HepG2 (cell line): Measurements from ENCODE around the gene PHTF2. TPM values are rescaled to one million over a fixed set of nuclear protein-coding genes. Genes with fewer than 3 reads are reported as not detected.

Source experiments
- ATAC-seq: fragments of 200-7000 bp; cut with Tn5 transposase; 3 replicates; pipeline ENCODE4 v1.9.1; 2020; ENCODE audit warnings: mild to moderate bottlenecking, moderate library complexity
- BruUV-seq: library from RNA; stranded (reverse); fragments of 400-500 nt; replicated peaks from 2 replicates; lab custom pipeline; 2021; lab: Mats Ljungman, UMichigan
- CTCF ChIA-PET: fragments of 300-600 bp; formaldehyde crosslinking; extraction: SDS; loops from one replicate; lab custom pipeline; 2021; ENCODE audit warnings: low total read pairs, inconsistent platforms, low intra/inter-chr PET ratio; lab: Yijun Ruan, JAX
- POLR2A ChIA-PET: fragments of 350-600 bp; sonication (Branson Sonifier 250); formaldehyde crosslinking; loops from one replicate; lab custom pipeline; 2020; ENCODE audit warnings: antibody characterized with exemption, inconsistent platforms; lab: Yijun Ruan, JAX
- DNase-seq: peaks from one replicate; pipeline ENCODE4 v3.0.0-alpha.2; 2015; ENCODE audit warnings: low spot score
- FAIRE-seq: peaks from 3 replicates; lab custom pipeline; 2011; peaks lifted over from hg19 to GRCh38; lab: Jason Lieb, UNC
- H2AFZ ChIP-seq: one replicate; pipeline ENCODE4 v1.6.1; 2011; ENCODE audit warnings: low read length, inconsistent platforms
- H3K27ac ChIP-seq: fragments of 300-600 bp; 3 replicates; pipeline ENCODE4 v1.8.0; 2011; ENCODE audit warnings: mixed run types, mild to moderate bottlenecking, mixed read lengths, low read length, inconsistent platforms; ENCODE audit not compliant: insufficient read depth; ENCODE audit errors: extremely low read length
- H3K27me3 ChIP-seq, 2 experiments: fragments of 200-600 bp in 1 of 2; 2 replicates in 1 of 2; 3 replicates in 1 of 2; pipeline versions ENCODE4 v1.6.0 to v1.8.0; 2011; ENCODE audit warnings: low read length in 2 of 2, mild to moderate bottlenecking in 2 of 2, moderate library complexity in 2 of 2, inconsistent platforms in 1 of 2; ENCODE audit not compliant: insufficient read depth in 2 of 2, control insufficient read depth in 1 of 2
- H3K36me3 ChIP-seq, 2 experiments: fragments of 200-600 bp in 1 of 2; replicated peaks in 1 of 2; 2 replicates in 1 of 2; 3 replicates in 1 of 2; pipeline versions ENCODE4 v1.5.1 to v1.8.0; 2011; ENCODE audit warnings: low read length in 2 of 2, inconsistent platforms in 1 of 2; ENCODE audit not compliant: insufficient read depth in 2 of 2, control insufficient read depth in 1 of 2
- H3K4me1 ChIP-seq: 2 replicates; pipeline ENCODE4 v1.5.1; 2012; ENCODE audit warnings: low read length, inconsistent platforms; ENCODE audit not compliant: insufficient read depth
- H3K4me2 ChIP-seq: 2 replicates; pipeline ENCODE4 v1.6.0; 2011; ENCODE audit warnings: low read depth, low read length, inconsistent platforms
- H3K4me3 ChIP-seq, 3 experiments: fragments of 200-600 bp in 1 of 3; sonication (generic), shearing (Covaris generic) in 1 of 3; replicated peaks in 1 of 3; 2 replicates each; pipeline ENCODE4 v1.5.1; 2011 to 2016; ENCODE audit warnings: low read length in 3 of 3, inconsistent platforms in 2 of 3, low read depth in 2 of 3, mild to moderate bottlenecking in 2 of 3, control low read depth in 1 of 3, mixed read lengths in 1 of 3; ENCODE audit not compliant: insufficient read depth in 1 of 3
- H3K79me2 ChIP-seq: one replicate; pipeline ENCODE4 v1.6.1; 2011; ENCODE audit warnings: low read length, inconsistent platforms; ENCODE audit not compliant: insufficient read depth
- H3K9ac ChIP-seq: 2 replicates; pipeline ENCODE4 v1.6.0; 2011; ENCODE audit warnings: mild to moderate bottlenecking, low read depth, low read length, inconsistent platforms; ENCODE audit not compliant: insufficient read depth
- H3K9me3 ChIP-seq: 2 replicates; pipeline ENCODE4 v1.5.1; 2012; ENCODE audit warnings: mild to moderate bottlenecking, low read length
- H4K20me1 ChIP-seq: 2 replicates; pipeline ENCODE4 v1.6.0; 2011; ENCODE audit warnings: inconsistent platforms, mild to moderate bottlenecking, low read length, moderate library complexity; ENCODE audit not compliant: insufficient read depth
- ATF4 ChIP-seq, 2 experiments: fragments of 450-650 bp in 1 of 2; sonication (generic) in 1 of 2; formaldehyde crosslinking; IDR thresholded peaks; 2 replicates each; pipeline versions ENCODE4 v1.5.0 to v1.8.0; 2020 to 2022; ENCODE audit warnings: mild to moderate bottlenecking in 1 of 2, missing genetic modification reagents in 1 of 2
- CERS6 ChIP-seq: sonication (generic); formaldehyde crosslinking; IDR thresholded peaks from 2 replicates; pipeline ENCODE4 v1.5.0; 2020; ENCODE audit warnings: missing genetic modification reagents
- HHEX ChIP-seq: IDR thresholded peaks from 2 replicates; pipeline ENCODE4 v1.6.1; 2016; ENCODE audit warnings: control low read depth
- YEATS4 ChIP-seq: sonication (generic); formaldehyde crosslinking; IDR thresholded peaks from 2 replicates; pipeline ENCODE4 v1.4.0; 2020; ENCODE audit warnings: missing genetic modification reagents, borderline replicate concordance
- ZNF7 ChIP-seq: IDR thresholded peaks from 2 replicates; pipeline ENCODE4 v1.6.1; 2016; ENCODE audit warnings: missing biosample characterization, missing genetic modification reagents
- ZNF720 ChIP-seq: sonication (generic); formaldehyde crosslinking; IDR thresholded peaks from 2 replicates; pipeline ENCODE4 v1.4.0; 2020; ENCODE audit warnings: missing genetic modification reagents
- ZNF772 ChIP-seq: sonication (generic); formaldehyde crosslinking; IDR thresholded peaks from 2 replicates; pipeline ENCODE4 v1.5.0; 2020; ENCODE audit warnings: mild to moderate bottlenecking, missing genetic modification reagents
- WGBS: methylation state at CpG from one replicate; pipeline ENCODE4 v1.1.6; 2017; ENCODE audit warnings: low lambda C conversion rate; 5-methylcytosine and 5-hydroxymethylcytosine counted together
- in situ Hi-C: cut with HindIII; loops from 2 replicates; pipeline ENCODE4 v1.10.0; 2017; ENCODE audit warnings: low pct_unique_long_range_greater_than_20kb; ENCODE audit not compliant: extremely low pct_ligation_motif_present
- intact Hi-C: fragments of 100-400 bp; cut with micrococcal nuclease; formaldehyde crosslinking; loops from one replicate; pipeline ENCODE4 v1.10.0; 2022; ENCODE audit not compliant: unreplicated experiment
- polyA plus RNA-seq, 8 experiments: library from polyadenylated mRNA; depleted of rRNA in 3 of 8; stranded (reverse) in 7 of 8; unstranded in 1 of 8; fragments of >200 nt; fragmentation: Illumina TruSeq in 4 of 8; extraction: Trizol in 4 of 8; gene quantifications; 2 replicates each; pipeline versions ENCODE4 v1.2.1 to v1.2.3, GENCODE V29; 2011 to 2016; ENCODE audit warnings: low read depth in 4 of 8, missing spikeins in 1 of 8, mixed read lengths in 1 of 8; ENCODE audit not compliant: insufficient read depth in 1 of 8
- total RNA-seq, 5 experiments: library from RNA; depleted of rRNA; stranded (reverse); fragments of >200 nt; fragmentation: Illumina TruSeq; extraction: Trizol; gene quantifications; 2 replicates each; pipeline ENCODE4 v1.2.3, GENCODE V29; 2016; ENCODE audit warnings: low read depth in 1 of 5
- TF ChIP-seq, protein P1 (sequence below): sonication (generic); formaldehyde crosslinking; IDR thresholded peaks from 2 replicates; pipeline ENCODE4 v1.8.0; 2022; ENCODE audit warnings: mild to moderate bottlenecking, missing genetic modification reagents; ENCODE audit not compliant: insufficient replicate concordance
- TF ChIP-seq, protein P2 (sequence below): sonication (generic); formaldehyde crosslinking; IDR thresholded peaks from 2 replicates; pipeline ENCODE4 v1.5.1; 2020; ENCODE audit warnings: missing genetic modification reagents, mild to moderate bottlenecking, borderline replicate concordance

Gene PHTF2
- total and polyA plus RNA-seq, 2 of the 13 experiments (the other 11 are each of a cell fraction or from before 2014, with no cell fraction given), result 7.4 to 10.2 TPM

GRCh38 chr7:77797734-77798393 is 709 bp upstream of the PHTF2 start (continued):
- TF ChIP-seq CERS6 (CRISPR knock-in tag), result no peak
- TF ChIP-seq ZNF720, result peak; percentile 73; the same call in 1 of the 2 replicates
- peak; percentile 42; the same call in 1 of the 2 replicates for TF ChIP-seq ZNF772 (CRISPR knock-in tag)
- TF ChIP-seq ATF4 (CRISPR knock-in tag; IDR thresholded peaks at IDR 0.05), result no peak
- TF ChIP-seq YEATS4 (CRISPR knock-in tag), result peak; percentile 42; the same call in 1 of the 2 replicates
- no peak for TF ChIP-seq HHEX (CRISPR knock-in tag)

DNA sequence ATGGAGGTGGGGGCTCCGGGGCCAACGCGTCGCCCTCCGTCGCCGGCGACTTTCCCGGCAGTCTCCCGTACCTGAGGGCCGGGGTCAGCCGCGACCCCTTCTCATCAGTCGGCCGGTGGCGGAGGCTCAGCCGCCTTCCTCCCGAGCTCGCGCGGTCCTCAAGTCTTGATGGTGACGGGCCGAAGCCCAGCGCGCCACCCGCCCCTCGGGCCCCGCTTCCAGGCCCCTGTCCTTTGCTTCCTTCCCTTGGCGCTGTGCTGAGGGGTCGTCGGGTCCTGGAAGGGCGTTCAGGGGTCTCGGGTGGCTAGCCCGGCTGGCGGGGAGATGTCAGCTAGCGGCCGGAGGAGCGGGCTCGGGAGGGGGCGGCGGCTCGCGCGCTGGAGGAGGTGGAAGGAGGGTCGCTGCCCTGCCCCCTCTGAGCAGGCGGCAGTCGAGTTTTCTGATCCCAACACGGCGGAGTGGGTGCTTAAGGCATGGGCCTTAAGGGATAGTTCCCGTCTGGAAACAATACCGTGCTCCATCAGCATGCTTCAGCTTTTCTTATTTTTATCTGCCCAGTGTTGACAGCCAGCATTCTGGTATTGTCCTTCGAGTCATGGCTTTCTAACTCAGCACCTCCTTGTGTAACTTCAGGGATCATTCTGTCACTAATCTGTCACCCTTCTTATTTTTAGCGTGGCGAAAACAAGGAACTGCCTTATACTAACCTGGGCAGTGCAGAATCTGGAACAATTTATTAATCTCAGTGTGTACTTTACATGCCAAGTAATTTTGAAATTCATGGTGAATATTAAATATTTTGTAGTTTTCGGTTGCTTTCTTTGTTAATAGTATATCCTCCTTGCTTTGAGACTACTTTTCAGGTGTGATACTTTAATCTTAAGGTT is 748 bp downstream of the PHTF2 start:
- ChIA-PET CTCF (no interaction called here), POLR2A (interaction anchor here (0.9 to 1.6 kb wide), 2 partner anchors 13 to 103 kb away, joined by 3 to 4 read pairs; partner anchors contain the start of gene RSBN1L)
- BruUV-seq, result no TSS peak
- Histone ChIP-seq H3K27ac (peak overlapping the region; percentile 71), H3K4me3 (peak overlapping the region; percentile 79 to 98 (median 87)), H3K9ac (peak overlapping the region; percentile 79), H3K36me3 (no peaks in the 10 kb centered on the region; a peak in 1 of 5 replicates), H3K9me3 (no peaks in the 10 kb centered on the region), H3K4me2 (peak overlapping the region; percentile 68), H4K20me1 (no peaks in the 10 kb centered on the region; the same call in 1 of the 2 replicates), H3K79me2 (peaks cover 34% of the 10 kb centered on the region), H2AFZ (no peak overlapping the region), H3K4me1 (peaks cover 37% of the 10 kb centered on the region), H3K27me3 (no peaks in the 10 kb centered on the region; a peak in 1 of 5 replicates)
- in situ Hi-C loops (no loop called here), intact Hi-C loops (no loop called here)
- no peak for DNase-seq
- ATAC-seq, result peak; percentile 11
- no peak for FAIRE-seq
- WGBS, result 2% methylated on average over 29 of the region's 55 CpGs
- TF ChIP-seq ZNF7, result no peak
- TF ChIP-seq, protein P1, sequence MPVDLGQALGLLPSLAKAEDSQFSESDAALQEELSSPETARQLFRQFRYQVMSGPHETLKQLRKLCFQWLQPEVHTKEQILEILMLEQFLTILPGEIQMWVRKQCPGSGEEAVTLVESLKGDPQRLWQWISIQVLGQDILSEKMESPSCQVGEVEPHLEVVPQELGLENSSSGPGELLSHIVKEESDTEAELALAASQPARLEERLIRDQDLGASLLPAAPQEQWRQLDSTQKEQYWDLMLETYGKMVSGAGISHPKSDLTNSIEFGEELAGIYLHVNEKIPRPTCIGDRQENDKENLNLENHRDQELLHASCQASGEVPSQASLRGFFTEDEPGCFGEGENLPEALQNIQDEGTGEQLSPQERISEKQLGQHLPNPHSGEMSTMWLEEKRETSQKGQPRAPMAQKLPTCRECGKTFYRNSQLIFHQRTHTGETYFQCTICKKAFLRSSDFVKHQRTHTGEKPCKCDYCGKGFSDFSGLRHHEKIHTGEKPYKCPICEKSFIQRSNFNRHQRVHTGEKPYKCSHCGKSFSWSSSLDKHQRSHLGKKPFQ (CRISPR knock-in tag), result peak; percentile 47
- TF ChIP-seq, protein P2, sequence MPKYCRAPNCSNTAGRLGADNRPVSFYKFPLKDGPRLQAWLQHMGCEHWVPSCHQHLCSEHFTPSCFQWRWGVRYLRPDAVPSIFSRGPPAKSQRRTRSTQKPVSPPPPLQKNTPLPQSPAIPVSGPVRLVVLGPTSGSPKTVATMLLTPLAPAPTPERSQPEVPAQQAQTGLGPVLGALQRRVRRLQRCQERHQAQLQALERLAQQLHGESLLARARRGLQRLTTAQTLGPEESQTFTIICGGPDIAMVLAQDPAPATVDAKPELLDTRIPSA, result 0 out of 2 replicates have a peak, but pooled peaks have one; percentile 54
